ENCODE data around the gene PRKCE.

DNA sequence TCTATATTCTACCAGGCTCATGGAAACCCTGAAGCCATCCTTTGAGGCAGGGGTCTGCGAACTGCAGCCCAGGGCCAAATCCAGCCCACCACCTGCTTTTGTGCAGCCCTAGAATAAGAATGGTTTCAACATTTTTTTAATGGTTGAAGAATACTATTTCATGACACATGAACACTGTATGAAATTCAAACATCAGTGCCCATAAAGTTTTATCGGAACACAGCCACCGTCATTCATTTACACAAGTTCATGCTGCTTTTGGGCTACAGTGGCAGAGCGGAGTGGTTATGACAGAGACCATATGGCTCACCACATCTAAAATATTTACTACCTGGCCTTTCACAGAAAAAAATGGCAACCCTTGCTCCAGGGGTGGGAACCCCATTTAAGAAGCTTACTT lies 521.6 kb downstream of the PRKCE start:
- TF ChIP-seq, protein P1, sequence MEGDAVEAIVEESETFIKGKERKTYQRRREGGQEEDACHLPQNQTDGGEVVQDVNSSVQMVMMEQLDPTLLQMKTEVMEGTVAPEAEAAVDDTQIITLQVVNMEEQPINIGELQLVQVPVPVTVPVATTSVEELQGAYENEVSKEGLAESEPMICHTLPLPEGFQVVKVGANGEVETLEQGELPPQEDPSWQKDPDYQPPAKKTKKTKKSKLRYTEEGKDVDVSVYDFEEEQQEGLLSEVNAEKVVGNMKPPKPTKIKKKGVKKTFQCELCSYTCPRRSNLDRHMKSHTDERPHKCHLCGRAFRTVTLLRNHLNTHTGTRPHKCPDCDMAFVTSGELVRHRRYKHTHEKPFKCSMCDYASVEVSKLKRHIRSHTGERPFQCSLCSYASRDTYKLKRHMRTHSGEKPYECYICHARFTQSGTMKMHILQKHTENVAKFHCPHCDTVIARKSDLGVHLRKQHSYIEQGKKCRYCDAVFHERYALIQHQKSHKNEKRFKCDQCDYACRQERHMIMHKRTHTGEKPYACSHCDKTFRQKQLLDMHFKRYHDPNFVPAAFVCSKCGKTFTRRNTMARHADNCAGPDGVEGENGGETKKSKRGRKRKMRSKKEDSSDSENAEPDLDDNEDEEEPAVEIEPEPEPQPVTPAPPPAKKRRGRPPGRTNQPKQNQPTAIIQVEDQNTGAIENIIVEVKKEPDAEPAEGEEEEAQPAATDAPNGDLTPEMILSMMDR (conservative IDR thresholded peaks at IDR 0.05; ENCODE audit: low read length) = no peak
- TF ChIP-seq EZH2phosphoT487 (IDR thresholded peaks at IDR 0.05; ENCODE audit: borderline replicate concordance, low read depth, low read length) = no peak

Measured in OCI-LY7 (cell line).